ENCODE data around the gene IFNA8. TPM values are rescaled to one million over a fixed set of nuclear protein-coding genes. Genes with fewer than 3 reads are reported as not detected.
"Not testable (repeated sequence)": the region's sequence is repeated elsewhere in the genome, so short reads cannot be mapped to it uniquely, and the experiment has no call there.

Gene IFNA8
- total RNA-seq = not detected
- polyA plus RNA-seq = not detected
- not detected for total RNA-seq

- H3K4me1 ChIP-seq (ENCODE audit: control insufficient read depth in 2 of 2, insufficient read depth in 2 of 2, low read length in 2 of 2) = peaks cover 0 to 5% of the 10 kb centered on the region in 2 donors
- ATAC-seq (no peak), DNase-seq (no peak)
- POLR2A ChIA-PET = no interaction called here
- no peaks in the 10 kb centered on the region for H3K27me3 ChIP-seq (ENCODE audit: control insufficient read depth in 2 of 2, insufficient read depth in 2 of 2, low read length in 2 of 2)
- Mint-ChIP-seq H3K9me3 (no peaks in the 10 kb centered on the region), H3K36me3 (no peaks in the 10 kb centered on the region), H3K4me3 (no peak within 1 kb of the TSS), H3K4me1 (peaks cover 0 to 13% (median 11%) of the 10 kb centered on the region in 7 donors), H3K27ac (no peak within 1 kb of the TSS), H3K27me3 (peaks cover 0 to 56% (median 17%) of the 10 kb centered on the region in 5 donors)
- H3K27ac ChIP-seq (ENCODE audit: low read depth, low read length) = no peak within 1 kb of the TSS
- no peaks in the 10 kb centered on the region for H3K9me3 ChIP-seq (ENCODE audit: control insufficient read depth in 2 of 3, low read length in 3 of 3)
- CTCF ChIA-PET = interaction anchor here (0.7 kb wide), 1 partner anchor 38 kb away, joined by 3 read pairs; no protein-coding TSS in a partner anchor
- intact Hi-C loops (cut with micrococcal nuclease) = no loop called here
- no peaks in the 10 kb centered on the region for H3K36me3 ChIP-seq (ENCODE audit: control insufficient read depth in 2 of 3, insufficient read depth in 3 of 3, low read length in 3 of 3)
- H3K4me3 ChIP-seq (ENCODE audit: low read length) = no peak within 1 kb of the TSS
Observed at GRCh38 chr9:21408817-21409216, at the start of gene IFNA8. Gene IFNA8, plus strand, starts transcription at chr9:21409117. Its CDS starts 60 bp downstream, at chr9:21409177.

- Histone ChIP-seq H3K27ac (ENCODE audit: low read depth, low read length) (no peak overlapping the region), H3K9me3 (ENCODE audit: control insufficient read depth in 2 of 3, low read length in 3 of 3) (no peaks in the 10 kb centered on the region), H3K27me3 (ENCODE audit: control insufficient read depth in 2 of 2, insufficient read depth in 2 of 2, low read length in 2 of 2) (no peaks in the 10 kb centered on the region), H3K4me3 (ENCODE audit: low read length) (no peak overlapping the region), H3K4me1 (ENCODE audit: control insufficient read depth in 2 of 2, insufficient read depth in 2 of 2, low read length in 2 of 2) (peaks cover 3 to 6% of the 10 kb centered on the region in 2 donors), H3K36me3 (ENCODE audit: control insufficient read depth in 2 of 3, insufficient read depth in 3 of 3, low read length in 3 of 3) (no peaks in the 10 kb centered on the region)
- CTCF ChIA-PET = interaction anchor here (0.5 to 0.6 kb wide), 2 partner anchors 15 to 188 kb away, joined by 3 to 4 read pairs; no protein-coding TSS in a partner anchor
- Mint-ChIP-seq H3K4me3 (no peak overlapping the region), H3K27ac (no peak overlapping the region), H3K27me3 (peaks cover 10 to 67% (median 20%) of the 10 kb centered on the region in 5 donors), H3K4me1 (peaks cover 2 to 17% (median 14%) of the 10 kb centered on the region in 7 donors), H3K36me3 (no peaks in the 10 kb centered on the region), H3K9me3 (no peaks in the 10 kb centered on the region)
- DNase-seq (no peak), ATAC-seq (no peak)
- intact Hi-C loops (cut with micrococcal nuclease) = no loop called here
- POLR2A ChIA-PET = no interaction called here
Observed at GRCh38 chr9:21362287-21362686, 46.6 kb upstream of the IFNA8 start.

GRCh38 chr9:21367169-21367568, 41.7 kb upstream of the IFNA8 start:
- ATAC-seq; H3K9me3 ChIP-seq (ENCODE audit: control insufficient read depth in 2 of 3, low read length in 3 of 3); intact Hi-C loops (cut with micrococcal nuclease); DNase-seq; H3K4me1 ChIP-seq (ENCODE audit: control insufficient read depth in 2 of 2, insufficient read depth in 2 of 2, low read length in 2 of 2); H3K36me3 ChIP-seq (ENCODE audit: control insufficient read depth in 2 of 3, insufficient read depth in 3 of 3, low read length in 3 of 3); H3K27ac Mint-ChIP-seq; H3K27me3 ChIP-seq (ENCODE audit: control insufficient read depth in 2 of 2, insufficient read depth in 2 of 2, low read length in 2 of 2); H3K27ac ChIP-seq (ENCODE audit: low read depth, low read length); H3K36me3 Mint-ChIP-seq; H3K4me1 Mint-ChIP-seq; H3K4me3 ChIP-seq (ENCODE audit: low read length); H3K4me3 Mint-ChIP-seq; POLR2A ChIA-PET; CTCF ChIA-PET; H3K9me3 Mint-ChIP-seq: not testable (repeated sequence)
- peaks cover 17 to 61% (median 32%) of the 10 kb centered on the region in 5 donors for H3K27me3 Mint-ChIP-seq

- H3K4me3 ChIP-seq (ENCODE audit: low read length) = no peak within 1 kb of the TSS
- intact Hi-C loops (cut with micrococcal nuclease) = no loop called here
- Mint-ChIP-seq H3K36me3 (no peaks in the 10 kb centered on the region), H3K27me3 (peaks cover 17 to 58% (median 32%) of the 10 kb centered on the region in 5 donors), H3K27ac (no peak within 1 kb of the TSS), H3K4me1 (no peaks in the 10 kb centered on the region), H3K9me3 (no peaks in the 10 kb centered on the region), H3K4me3 (no peak within 1 kb of the TSS)
- H3K27ac ChIP-seq (ENCODE audit: low read depth, low read length) = no peak within 1 kb of the TSS
- DNase-seq = no peak
- no peak for ATAC-seq
- ChIA-PET POLR2A (no interaction called here), CTCF (no interaction called here)
- H3K27me3 ChIP-seq (ENCODE audit: control insufficient read depth in 2 of 2, insufficient read depth in 2 of 2, low read length in 2 of 2) = no peaks in the 10 kb centered on the region
- H3K9me3 ChIP-seq (ENCODE audit: control insufficient read depth in 2 of 3, low read length in 3 of 3) = no peaks in the 10 kb centered on the region
- no peaks in the 10 kb centered on the region for H3K4me1 ChIP-seq (ENCODE audit: control insufficient read depth in 2 of 2, insufficient read depth in 2 of 2, low read length in 2 of 2)
- H3K36me3 ChIP-seq (ENCODE audit: control insufficient read depth in 2 of 3, insufficient read depth in 3 of 3, low read length in 3 of 3) = no peaks in the 10 kb centered on the region
Observed at GRCh38 chr9:21367957-21368356, 41.0 kb upstream of the IFNA8 start, which contains the start of gene IFNA13. Gene IFNA13, minus strand, starts transcription at chr9:21368057. Its CDS starts 47 bp downstream, at chr9:21368010.

GRCh38 chr9:21371467-21371866, 37.5 kb upstream of the IFNA8 start:
- H3K4me1 ChIP-seq (ENCODE audit: control insufficient read depth in 2 of 2, insufficient read depth in 2 of 2, low read length in 2 of 2); DNase-seq; H3K36me3 ChIP-seq (ENCODE audit: control insufficient read depth in 2 of 3, insufficient read depth in 3 of 3, low read length in 3 of 3); H3K4me1 Mint-ChIP-seq; H3K9me3 ChIP-seq (ENCODE audit: control insufficient read depth in 2 of 3, low read length in 3 of 3); H3K4me3 Mint-ChIP-seq; H3K4me3 ChIP-seq (ENCODE audit: low read length); H3K27me3 ChIP-seq (ENCODE audit: control insufficient read depth in 2 of 2, insufficient read depth in 2 of 2, low read length in 2 of 2); H3K27ac ChIP-seq (ENCODE audit: low read depth, low read length); POLR2A ChIA-PET; H3K36me3 Mint-ChIP-seq; intact Hi-C loops (cut with micrococcal nuclease); CTCF ChIA-PET; H3K27ac Mint-ChIP-seq; ATAC-seq: not testable (repeated sequence)
- Mint-ChIP-seq H3K27me3 (peaks cover 17 to 50% (median 27%) of the 10 kb centered on the region in 5 donors), H3K9me3 (peaks cover 0 to 10% (median 0%) of the 10 kb centered on the region in 11 donors)

GRCh38 chr9:21381448-21382339, 27.2 kb upstream of the IFNA8 start:
- Histone ChIP-seq H3K9me3 (ENCODE audit: control insufficient read depth in 2 of 3, low read length in 3 of 3) (no peaks in the 10 kb centered on the region), H3K27ac (ENCODE audit: low read depth, low read length) (no peak overlapping the region), H3K4me3 (ENCODE audit: low read length) (no peak overlapping the region), H3K4me1 (ENCODE audit: control insufficient read depth in 2 of 2, insufficient read depth in 2 of 2, low read length in 2 of 2) (no peaks in the 10 kb centered on the region), H3K27me3 (ENCODE audit: control insufficient read depth in 2 of 2, insufficient read depth in 2 of 2, low read length in 2 of 2) (no peaks in the 10 kb centered on the region), H3K36me3 (ENCODE audit: control insufficient read depth in 2 of 3, insufficient read depth in 3 of 3, low read length in 3 of 3) (no peaks in the 10 kb centered on the region)
- ChIA-PET POLR2A (no interaction called here), CTCF (interaction anchor here (2.0 kb wide), 1 partner anchor 56 kb away, joined by 5 read pairs; no protein-coding TSS in a partner anchor)
- H3K9me3 Mint-ChIP-seq = no peaks in the 10 kb centered on the region
- no peaks in the 10 kb centered on the region for H3K36me3 Mint-ChIP-seq
- peaks cover 26 to 65% (median 38%) of the 10 kb centered on the region in 5 donors for H3K27me3 Mint-ChIP-seq
- ATAC-seq = peak; percentile 87
- peak overlapping the region in 1 of 9 donors; percentile 6 for H3K27ac Mint-ChIP-seq
- H3K4me1 Mint-ChIP-seq = peaks cover 0 to 17% (median 6%) of the 10 kb centered on the region in 7 donors
- H3K4me3 Mint-ChIP-seq = peak overlapping the region in 4 of 10 donors; percentile 10 to 45 (median 26)
- no peak for DNase-seq
- intact Hi-C loops (cut with micrococcal nuclease) = loop anchor here in 1 of 2 donors (2.0 kb wide), 2 partner anchors 25 to 47 kb away; partner anchors contain the start of gene KLHL9

All from naive thymus-derived CD4-positive, alpha-beta T cell (primary cell).